HG02759 (cell line): Measurements from ENCODE around the gene POU2F1.

ENCODE experiments used
- ATAC-seq: cut with Tn5 transposase; IDR thresholded peaks from one replicate; pipeline ENCODE4 v1.9.1; 2021; ENCODE audit warnings: mild to moderate bottlenecking, moderate library complexity; ENCODE audit not compliant: unreplicated experiment

POU2F1 gene

DNA sequence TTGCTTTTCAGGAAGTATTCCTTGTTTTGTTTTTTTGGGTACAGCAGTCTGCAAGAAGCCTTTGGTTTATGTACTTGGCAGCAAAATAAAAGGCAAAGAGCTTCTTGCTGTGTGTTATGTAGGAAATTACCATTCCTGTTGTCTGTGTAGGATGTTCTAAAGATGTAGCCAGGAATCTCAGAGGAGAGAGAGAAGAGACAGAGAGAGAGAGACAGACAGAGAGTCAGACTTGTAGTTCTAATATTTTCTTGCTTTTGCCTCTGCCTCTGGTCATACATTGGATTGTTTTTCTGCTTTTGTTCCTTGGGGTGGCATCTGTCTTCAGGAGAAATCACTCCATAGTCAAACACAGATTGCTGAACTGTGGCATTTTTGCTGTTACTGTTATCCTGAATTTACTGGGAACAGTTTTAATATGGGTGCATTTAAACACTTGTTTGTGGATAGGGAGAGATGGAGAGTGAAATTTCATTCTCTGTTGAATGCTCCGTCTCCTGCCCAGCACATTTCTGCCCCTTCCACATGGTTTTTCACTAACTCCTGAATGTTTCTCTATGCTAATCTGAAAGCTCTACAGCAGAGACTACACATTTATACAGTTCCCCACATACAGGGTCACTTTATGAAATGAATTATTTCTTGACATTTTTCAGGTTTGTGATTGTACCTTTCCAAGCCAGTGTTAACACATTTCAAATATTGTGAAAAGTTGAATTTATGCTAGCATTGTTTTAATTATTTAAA, 49.8 kb downstream of the POU2F1 start:
- ATAC-seq = no peak

DNA sequence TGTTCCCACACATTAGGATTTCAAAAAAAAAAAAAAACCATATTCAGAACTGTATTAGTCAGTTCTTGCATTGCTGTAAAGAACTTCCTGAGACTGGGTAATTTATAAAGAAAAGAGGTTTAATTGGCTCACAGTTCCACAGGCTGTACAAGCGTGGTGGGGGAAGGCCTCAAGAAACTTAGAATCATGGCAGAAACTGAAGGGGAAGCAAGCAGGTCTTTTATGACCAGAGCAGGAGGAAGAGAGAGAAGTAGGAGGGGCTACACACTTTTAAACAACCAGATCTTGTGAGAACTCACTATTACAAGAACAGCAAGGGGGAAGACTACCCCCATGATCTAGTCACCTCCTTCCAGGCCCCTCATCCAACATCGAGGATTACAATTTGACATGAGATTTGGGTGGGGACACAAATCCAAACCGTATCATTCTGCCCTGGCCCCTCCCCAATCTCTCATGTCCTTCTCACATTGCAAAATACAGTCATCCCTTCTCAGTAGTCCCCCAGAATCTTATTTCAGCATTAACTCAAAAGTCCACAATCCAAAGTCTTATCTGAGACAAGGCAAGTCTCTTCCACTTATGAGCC, 51.8 kb downstream of the POU2F1 start:
- ATAC-seq = no peak

DNA sequence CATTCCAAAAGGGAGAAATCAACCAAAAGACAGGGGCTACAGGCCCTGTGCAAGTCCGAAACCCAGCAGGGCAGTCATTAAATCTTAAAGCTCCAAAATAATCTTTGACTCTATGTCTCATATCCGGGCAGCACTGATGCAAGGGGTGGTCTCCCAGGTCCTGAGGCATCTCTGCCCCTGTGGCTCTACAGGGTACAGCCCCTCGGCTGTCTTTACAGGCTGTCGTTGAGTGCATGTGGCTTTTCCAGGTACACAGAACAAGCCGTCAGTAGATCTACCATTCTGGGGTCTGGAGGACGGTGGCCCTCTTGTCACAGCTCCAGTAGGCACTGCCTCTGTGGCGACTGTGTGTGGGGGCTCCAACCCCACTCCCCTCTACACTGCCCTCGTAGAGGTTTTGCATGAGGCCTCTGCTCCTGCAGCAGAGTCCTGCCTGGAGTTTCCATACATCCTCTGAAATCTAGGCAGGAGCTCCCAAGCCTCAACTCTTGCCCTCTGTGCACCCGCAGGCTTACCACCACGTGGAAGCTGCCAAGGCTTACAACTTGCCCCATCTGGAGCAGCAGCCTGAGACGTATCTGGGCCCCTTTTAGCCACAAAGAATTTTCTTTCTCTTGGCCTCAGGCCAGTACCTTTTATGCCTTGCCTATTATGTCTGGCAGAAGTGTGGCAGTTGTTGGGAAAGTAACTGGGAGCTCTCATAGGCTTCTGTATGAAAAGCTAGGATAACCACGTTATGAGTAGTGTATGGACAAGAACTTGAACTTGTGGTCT, 52.5 kb downstream of the POU2F1 start:
- ATAC-seq = no peak

DNA sequence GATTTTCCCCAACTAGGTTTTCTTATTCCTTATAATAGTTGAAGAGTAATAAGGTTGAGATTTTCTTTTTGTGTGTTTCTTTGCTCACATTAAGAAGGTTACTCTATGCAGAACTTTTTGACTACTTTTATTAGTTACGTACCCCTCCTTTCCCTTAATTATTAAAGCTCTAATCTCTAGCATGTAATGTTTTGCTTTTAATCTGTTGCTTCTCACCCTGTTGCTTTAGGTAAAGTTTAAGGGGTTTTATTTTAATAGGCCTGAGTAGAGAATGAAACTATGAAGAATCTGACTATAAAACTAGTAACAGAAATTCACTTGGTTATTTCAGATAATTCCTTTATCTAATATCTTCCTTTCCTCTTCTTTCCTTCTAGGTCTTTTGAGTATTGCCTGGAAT, 53.4 kb downstream of the POU2F1 start:
- no peak for ATAC-seq

DNA sequence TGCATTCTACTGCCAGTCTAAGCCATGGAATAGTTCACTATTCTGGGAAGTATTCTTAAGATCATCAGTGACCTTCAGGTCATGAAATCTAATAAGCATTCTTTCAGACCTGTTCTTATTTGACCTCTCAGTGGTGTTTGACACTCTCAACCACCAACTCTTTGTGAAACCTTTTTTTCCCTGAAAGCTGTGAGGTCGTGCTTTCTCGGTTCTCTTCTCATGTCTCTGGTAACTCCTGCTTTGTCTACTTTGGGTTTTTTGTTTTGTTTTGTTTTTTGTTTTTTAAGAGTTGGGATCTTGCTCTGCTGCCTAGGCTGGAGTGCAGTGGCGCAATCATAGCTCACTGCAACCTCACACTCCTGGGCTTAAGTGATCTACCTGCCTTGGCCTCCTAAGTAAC, 56.3 kb downstream of the POU2F1 start:
- peak; percentile 81 for ATAC-seq

DNA sequence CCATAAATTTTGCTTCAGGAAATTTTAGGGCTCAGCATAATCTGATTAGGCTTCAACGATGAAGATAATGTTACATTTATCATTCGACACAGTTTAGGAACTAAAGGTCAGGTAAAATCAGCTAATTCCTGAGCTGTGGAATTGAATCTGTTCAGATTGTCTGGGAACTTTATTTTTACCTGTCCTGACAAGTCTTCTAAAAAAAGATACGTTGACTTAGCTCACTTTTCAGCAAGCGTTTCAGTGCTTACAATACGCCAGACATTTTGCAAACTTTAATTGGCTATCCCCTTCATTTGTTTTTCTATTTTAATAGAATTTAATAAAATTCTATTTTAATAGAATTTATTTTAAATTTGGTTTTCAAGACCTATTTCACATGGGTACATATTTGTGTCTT, 57.8 kb downstream of the POU2F1 start:
- no peak for ATAC-seq

DNA sequence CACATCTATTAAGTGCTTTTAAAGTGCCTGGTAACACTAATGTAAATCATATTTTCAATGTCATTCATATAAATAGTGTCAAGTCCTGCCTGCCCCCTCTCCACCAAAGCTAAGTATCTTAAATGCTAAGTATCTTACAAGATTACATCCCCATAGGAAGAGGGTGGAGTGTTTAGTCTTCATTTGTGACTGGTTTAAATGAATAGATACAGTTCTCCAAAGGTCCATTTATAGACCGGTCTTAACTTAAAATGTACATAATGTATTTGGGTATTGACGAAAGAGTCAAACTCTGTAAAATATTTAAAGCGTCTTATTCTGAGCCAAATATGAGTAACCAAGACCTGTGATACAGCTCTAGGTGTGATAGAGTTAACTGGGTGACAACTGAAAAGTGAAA, 60.2 kb downstream of the POU2F1 start:
- ATAC-seq = no peak

DNA sequence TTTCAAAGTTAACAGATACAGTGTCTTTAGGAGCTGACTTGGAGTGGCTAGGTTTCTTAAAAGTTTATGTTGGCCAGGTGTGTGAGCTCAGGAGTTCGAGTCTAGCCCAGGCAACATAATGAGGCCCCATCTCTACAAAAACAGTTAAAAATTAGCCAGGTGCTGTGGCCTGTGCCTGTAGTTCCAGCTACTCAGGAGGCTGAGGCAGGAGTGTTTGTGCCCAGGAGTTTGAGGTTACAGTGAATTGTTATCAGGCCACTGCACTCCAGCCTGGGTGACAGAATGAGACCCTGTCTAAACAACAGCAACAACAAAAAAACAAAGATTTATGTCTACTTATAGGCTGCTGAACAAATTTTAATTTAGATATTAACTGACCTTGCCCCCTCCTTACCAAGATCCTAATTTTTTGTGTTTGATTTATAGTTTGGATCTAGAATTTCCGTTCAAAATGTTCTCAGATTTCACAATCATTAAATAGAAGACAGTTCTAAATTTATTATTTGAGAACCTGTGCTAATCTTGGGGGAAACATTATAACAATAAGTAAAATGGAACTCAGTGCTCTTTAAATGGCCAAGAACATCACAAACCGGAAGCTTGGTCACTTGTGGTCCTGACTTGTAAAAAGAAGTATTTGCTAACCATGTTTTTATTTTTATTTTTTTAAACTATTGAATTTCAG, 67.8 kb downstream of the POU2F1 start:
- no peak for ATAC-seq

DNA sequence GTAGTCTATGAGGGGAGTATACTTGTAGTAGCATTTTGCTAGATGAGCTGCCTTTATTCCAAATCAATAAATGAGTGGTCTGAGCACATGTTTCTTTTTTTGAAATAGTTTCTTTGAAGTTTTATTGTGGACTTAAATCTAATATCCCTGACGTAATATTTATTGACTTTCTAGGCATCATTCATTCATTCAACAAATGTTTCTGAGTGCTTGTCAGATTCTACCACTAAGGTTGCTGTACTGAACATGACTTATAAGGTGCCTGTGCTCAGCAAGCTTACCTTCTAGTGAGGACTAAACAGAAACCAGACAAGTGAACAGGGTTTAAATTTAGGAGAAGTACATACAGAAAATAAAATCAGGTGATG, 68.4 kb downstream of the POU2F1 start:
- no peak for ATAC-seq

DNA sequence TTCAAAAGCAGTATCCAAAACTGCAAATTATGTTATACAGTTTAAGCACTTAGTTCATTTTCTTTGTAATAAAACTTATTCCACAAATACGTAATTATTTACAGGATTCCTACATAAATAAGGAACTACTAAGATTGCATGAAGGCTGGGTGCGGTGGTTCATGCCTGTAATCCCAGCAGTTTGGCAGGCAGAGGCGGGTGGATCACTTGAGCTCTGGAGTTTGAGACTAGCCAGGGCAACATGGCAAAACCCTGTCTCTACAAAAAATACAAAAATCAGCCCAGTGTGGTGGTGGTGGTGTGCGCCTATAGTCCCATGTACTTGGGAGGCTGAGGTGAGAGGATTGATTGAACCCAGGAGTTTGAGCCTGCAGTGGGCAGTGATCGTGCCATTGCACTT, 69.3 kb downstream of the POU2F1 start:
- no peak for ATAC-seq

DNA sequence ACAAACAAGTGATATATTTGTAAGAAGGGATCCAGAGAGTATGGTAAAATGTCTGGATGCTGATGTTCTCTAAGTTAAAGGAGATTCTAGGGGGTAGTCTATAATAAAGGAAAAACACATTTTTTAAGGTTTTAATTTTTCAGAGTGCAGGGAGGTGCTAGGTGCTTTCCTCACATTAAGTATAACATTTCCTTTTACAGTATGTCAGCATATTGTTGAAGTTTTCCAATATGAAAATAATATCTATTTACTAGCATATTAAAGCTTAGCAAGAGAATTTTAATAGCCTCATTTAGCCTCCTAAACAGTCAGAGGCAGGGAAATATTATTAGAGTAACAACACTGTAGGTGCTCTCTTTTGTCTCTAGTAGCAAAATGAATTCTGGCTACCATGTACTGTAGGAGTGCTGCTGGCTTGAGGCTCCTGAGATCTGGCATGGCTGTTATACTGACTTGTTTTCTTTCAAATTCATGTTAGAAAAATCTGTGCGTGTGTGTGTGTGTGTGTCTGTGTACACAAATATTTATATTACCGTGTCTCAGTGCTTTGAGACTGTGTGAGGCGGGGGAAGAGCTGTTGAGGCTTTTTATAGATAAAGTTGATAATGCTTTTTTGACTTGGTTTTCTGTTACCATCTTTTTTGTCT, 71.0 kb downstream of the POU2F1 start:
- no peak for ATAC-seq

DNA sequence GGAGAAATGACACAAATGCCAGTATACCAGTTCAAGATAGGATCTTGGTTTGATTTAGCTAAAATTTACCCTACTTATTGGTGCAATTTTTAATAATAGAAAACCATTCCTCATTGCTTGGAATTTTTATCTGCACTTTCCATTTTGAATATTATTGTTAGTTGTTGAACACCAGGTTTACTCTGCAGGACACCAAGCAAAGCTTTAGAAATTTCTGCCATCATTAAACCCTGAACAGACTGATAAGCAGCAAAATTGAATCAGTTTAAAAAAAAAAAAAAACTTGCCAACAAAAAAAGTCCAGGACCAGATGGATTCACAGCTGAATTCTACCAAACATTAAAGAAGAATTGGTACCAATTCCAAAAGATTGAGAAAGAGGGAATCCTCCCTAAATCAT, 71.5 kb downstream of the POU2F1 start:
- no peak for ATAC-seq

DNA sequence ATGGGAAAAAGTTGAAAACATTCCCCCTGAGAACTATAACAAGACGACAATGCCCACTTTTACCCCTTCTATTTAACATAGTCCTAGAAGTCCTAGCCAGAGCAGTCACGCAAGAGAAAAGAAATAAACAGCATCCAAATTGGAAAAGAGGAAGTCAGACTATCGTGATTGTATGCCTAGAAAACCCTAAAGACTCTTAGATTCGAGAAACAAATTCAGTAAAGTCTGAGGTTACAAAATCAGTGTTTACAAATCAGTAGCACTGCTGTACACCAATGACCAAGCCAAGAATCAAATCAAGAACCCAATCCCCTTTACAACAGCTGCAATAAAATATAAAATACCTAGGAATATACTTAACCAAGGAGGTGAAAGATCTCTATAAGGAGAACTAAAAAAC, 72.4 kb downstream of the POU2F1 start:
- no peak for ATAC-seq

DNA sequence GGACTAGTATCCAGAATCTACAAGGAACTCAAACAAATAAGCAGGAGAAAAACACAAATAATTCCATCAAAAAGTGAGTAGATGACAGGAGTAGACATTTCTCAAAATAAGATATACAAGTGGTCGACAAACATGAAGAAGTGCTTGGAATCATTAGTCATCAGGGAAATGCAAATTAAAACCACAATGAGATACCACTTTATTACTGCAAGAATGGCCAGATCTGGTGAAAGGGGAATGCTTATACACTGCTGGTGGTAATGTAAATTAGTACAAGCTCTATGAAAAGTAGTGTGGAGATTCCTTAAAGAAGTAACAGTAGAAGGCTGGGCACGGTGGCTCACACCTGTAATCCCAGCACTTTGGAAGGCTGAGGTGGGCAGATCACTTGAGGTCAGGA, 73.8 kb downstream of the POU2F1 start:
- no peak for ATAC-seq

DNA sequence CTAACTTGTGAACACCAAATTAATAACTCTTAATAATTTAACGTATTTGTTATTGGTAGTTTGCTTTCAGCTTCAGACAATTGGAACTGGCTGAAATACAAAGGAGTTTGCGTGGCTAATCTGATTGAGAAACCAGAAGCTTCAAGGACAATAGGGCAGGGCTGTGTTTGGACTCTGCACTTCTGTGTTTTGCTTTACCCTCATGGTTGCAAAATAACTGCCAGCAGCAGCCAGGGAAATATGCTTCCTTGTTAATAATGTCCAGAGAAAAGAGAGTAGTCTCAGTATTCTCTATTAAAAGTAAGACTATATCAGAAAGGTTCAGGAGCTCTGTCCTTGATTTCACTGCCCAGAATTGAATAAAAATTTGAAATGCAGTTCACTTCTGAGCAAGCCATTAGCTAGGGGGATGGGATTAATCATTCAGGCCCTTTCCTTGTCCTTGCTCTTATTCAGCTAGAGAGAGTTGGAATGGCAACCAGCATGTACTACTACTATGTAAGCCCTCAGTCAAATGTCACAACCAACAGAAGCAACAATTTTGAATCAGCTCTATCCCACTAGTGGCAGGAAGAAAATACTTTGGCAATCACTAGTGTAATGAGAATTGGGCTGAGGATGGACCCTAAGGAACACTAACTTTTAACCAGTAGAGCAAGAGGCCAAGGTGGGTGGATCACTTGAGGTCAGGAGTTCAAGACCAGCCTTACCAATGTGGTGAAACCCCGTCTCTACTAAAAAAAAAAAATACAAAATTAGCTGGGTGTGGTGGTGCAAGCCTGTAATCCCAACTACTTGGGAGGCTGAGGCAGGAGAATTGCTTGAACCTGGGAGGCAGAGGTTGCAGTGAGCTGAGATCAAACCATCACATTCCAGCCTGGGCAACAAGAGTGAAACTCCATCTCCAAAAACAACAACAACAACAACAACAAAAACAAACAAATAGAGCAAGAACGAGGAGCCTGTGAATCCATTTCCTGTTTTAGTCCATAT, 76.8 kb downstream of the POU2F1 start:
- no peak for ATAC-seq

DNA sequence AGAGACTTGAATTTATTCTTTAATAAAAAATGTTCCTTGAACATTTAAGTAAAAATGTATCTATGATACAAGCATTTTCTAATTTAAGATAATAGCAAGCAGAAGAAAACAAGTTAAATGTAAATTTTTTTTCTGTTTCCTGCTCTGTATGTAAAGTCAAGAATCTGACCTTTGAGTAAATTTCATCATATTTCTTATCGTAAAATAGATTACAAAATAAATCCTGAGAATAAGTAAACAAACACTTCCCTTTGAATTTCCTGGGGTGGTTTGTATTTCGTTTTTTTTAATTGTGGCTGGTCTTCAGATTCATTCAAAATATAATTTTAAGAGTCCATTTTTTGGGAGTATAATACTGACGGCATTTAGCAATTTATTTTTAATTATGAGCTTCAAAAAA, 77.6 kb downstream of the POU2F1 start:
- ATAC-seq = no peak

DNA sequence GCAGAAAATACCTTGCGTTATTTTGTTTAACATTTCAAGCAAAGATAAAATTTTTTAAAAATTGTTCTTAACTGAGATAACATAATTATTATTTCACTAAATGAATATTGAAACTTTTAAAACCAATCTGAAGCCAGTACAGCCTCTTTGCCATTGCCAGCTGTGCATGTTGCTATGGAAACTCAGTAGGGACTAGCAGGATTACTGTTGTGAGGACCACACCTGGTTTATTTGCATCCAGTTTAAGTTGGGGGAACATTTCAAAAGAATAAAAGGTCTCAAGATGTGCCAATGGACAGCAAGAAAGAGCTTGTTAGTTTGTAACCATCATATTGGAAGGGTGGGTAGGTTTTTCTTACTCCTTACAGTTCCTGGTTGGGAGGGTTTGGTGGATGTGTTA, 80.7 kb downstream of the POU2F1 start:
- no peak for ATAC-seq

DNA sequence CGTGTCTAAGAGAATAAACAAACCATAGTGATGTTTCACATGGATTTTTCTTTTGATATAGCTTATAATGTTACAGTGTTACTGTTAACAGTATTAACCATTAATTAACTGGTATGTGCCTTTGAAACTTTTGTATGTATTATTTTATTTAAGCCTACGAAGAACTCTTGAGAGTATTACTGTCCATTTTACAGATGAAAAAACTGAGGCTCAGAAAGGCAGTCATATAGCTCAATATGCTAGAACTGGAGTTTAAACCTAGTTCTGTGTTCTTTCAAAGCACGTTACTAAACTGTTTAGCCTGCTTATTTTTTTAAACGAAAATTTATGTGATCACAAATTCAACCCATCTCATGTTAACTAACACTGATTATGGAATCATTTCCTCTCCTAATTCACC, 83.5 kb downstream of the POU2F1 start:
- no peak for ATAC-seq

DNA sequence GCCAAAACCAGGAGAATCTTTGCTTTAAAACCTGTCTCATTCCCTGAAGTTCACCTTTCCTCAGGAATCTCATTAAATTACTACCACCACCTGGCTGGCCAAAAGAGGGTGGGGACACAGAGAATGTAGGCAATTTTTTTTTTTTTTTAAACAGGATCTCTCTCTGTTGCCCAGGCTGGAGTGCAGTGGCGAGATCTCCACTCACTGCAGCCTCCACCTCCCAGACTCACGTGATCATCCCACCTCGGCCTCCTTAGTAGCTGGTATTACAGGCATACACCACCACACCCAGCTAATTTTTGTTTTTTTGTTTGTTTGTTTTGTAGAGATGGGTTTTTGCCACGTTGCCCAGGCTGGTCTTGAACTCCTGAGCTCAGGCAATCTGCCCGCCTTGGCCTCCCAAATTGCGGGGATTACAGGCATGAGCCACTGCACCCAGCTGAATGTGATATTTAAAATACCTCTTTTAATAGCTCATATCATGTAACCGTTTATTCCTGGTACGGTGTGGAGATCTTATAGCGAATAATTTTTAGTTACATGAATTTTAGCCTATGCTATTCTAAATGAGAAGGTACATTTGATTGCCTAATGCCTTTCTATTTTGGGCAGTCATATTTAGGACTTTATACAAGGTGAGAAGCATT, 84.5 kb downstream of the POU2F1 start:
- ATAC-seq = no peak
